BE2C (cell line): ENCODE data around the gene CUEDC2.

Experiments used
- DNase-seq: peaks from one replicate; pipeline ENCODE4 v3.0.0-alpha.2; 2020
- H3K27me3 ChIP-seq: fragments of 250-450 bp; sonication (Bioruptor Pico); 2 replicates; pipeline ENCODE4 v1.5.1; 2020; ENCODE audit warnings: mild to moderate bottlenecking
- H3K36me3 ChIP-seq: fragments of 250-450 bp; sonication (Bioruptor Pico); 2 replicates; pipeline ENCODE4 v1.5.1; 2020; ENCODE audit warnings: mild to moderate bottlenecking
- H3K4me1 ChIP-seq: fragments of 250-450 bp; sonication (Bioruptor Pico); 2 replicates; pipeline ENCODE4 v1.5.1; 2020
- H3K4me3 ChIP-seq: 2 replicates; pipeline ENCODE4 v1.5.1; 2011; ENCODE audit warnings: low read depth, low read length
- H3K9me3 ChIP-seq: fragments of 250-450 bp; sonication (Bioruptor Pico); 2 replicates; pipeline ENCODE4 v1.5.1; 2020
- CTCF ChIP-seq: IDR thresholded peaks from 2 replicates; pipeline ENCODE4 v1.5.1; 2012; ENCODE audit warnings: mild to moderate bottlenecking, low read depth, low read length

The CUEDC2 gene

GRCh38 chr10:102414749-102415148 lies 17.6 kb downstream of the CUEDC2 start:
- Histone ChIP-seq H3K9me3 (no peaks in the 10 kb centered on the region), H3K36me3 (no peaks in the 10 kb centered on the region; the same call in 1 of the 2 replicates), H3K27me3 (no peaks in the 10 kb centered on the region), H3K4me3 (no peak overlapping the region), H3K4me1 (peaks cover 18% of the 10 kb centered on the region)
- no peak for DNase-seq
- TF ChIP-seq CTCF = no peak

GRCh38 chr10:102413806-102414561 lies 18.4 kb downstream of the CUEDC2 start:
- Histone ChIP-seq H3K27me3 (no peaks in the 10 kb centered on the region), H3K9me3 (no peaks in the 10 kb centered on the region), H3K4me1 (peaks cover 18% of the 10 kb centered on the region), H3K36me3 (no peaks in the 10 kb centered on the region; the same call in 1 of the 2 replicates), H3K4me3 (no peak overlapping the region)
- DNase-seq = no peak
- TF ChIP-seq CTCF = no peak

GRCh38 chr10:102413053-102413705 lies 19.2 kb downstream of the CUEDC2 start:
- H3K9me3 ChIP-seq = no peaks in the 10 kb centered on the region
- H3K4me3 ChIP-seq = no peak overlapping the region; the same call in 1 of the 2 replicates
- H3K36me3 ChIP-seq = no peaks in the 10 kb centered on the region; the same call in 1 of the 2 replicates
- peak; percentile 83 for DNase-seq
- TF ChIP-seq CTCF = no peak
- H3K4me1 ChIP-seq = peaks cover 18% of the 10 kb centered on the region
- H3K27me3 ChIP-seq = no peaks in the 10 kb centered on the region

GRCh38 chr10:102412293-102412692 lies 20.1 kb downstream of the CUEDC2 start:
- DNase-seq = no peak

GRCh38 chr10:102411341-102412255 lies 20.8 kb downstream of the CUEDC2 start:
- Histone ChIP-seq H3K4me1 (peaks cover 18% of the 10 kb centered on the region), H3K9me3 (no peaks in the 10 kb centered on the region), H3K27me3 (no peaks in the 10 kb centered on the region), H3K4me3 (peak overlapping the region; percentile 62; the same call in 1 of the 2 replicates), H3K36me3 (no peaks in the 10 kb centered on the region; the same call in 1 of the 2 replicates)
- no peak for DNase-seq
- no peak for TF ChIP-seq CTCF

More at GRCh38 chr10:102412293-102412692, 20.1 kb downstream of the CUEDC2 start:
- no peaks in the 10 kb centered on the region for H3K27me3 ChIP-seq
- no peaks in the 10 kb centered on the region; the same call in 1 of the 2 replicates for H3K36me3 ChIP-seq
- peaks cover 18% of the 10 kb centered on the region for H3K4me1 ChIP-seq
- TF ChIP-seq CTCF = no peak
- no peaks in the 10 kb centered on the region for H3K9me3 ChIP-seq
- no peak overlapping the region for H3K4me3 ChIP-seq
